ENCODE measurements around the gene GPR108. TPM values are rescaled to one million over a fixed set of nuclear protein-coding genes. Genes with fewer than 3 reads are reported as not detected.
"Not testable (repeated sequence)": the region's sequence is repeated elsewhere in the genome, so short reads cannot be mapped to it uniquely, and the experiment has no call there.

The GPR108 gene
- total RNA-seq = 87.0 TPM
- long read RNA-seq, transcript GPR108-201 (18 exons, 2,057 nt) = major isoform, 108 of 162 reads
- long read RNA-seq, partial matches to known transcripts = 22 of 162 reads
- long read RNA-seq, other reads (novel, unspliced or antisense) = 28 of 162 reads

DNA sequence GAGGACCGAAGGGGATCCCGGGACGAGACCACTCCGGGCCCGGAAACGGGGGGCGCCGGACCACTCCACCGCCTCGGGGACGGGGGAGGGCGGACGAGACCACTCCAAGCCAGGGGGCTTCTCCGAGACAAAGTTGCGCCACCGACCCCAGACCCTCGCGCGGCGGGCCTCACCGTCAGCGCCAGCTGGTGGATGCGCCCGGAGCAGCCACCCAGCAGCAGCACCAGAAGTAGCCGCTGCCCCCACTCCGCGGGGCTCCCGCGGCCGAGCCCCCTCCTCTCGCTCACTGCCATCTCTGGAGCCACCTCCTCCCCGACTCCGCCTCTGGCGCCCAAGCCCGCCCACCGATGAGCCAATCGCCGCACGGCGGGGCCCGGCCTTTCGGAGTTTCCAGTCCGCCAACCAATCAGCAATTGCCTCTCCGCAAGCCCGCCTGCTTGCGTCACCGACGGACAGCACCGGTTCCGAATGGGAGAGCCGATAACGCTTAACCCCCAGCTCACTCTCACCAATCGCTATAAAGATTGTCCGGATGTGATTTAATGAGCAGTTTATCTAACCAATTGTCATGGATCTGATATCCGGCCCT, at the start of gene GPR108:
GPR108 (minus strand) TSS at position 297 of the 589 bp plus-strand sequence; CDS start at position 293, 4 bp downstream.
- Histone ChIP-seq H3K4me1 (peaks cover 51% of the 10 kb centered on the region), H3K27me3 (ENCODE audit: low read depth) (no peaks in the 10 kb centered on the region), H3K36me3 (peaks cover 20% of the 10 kb centered on the region), H3K9me3 (no peaks in the 10 kb centered on the region), H3K27ac (peak within 1 kb of the TSS; percentile 94), H3K4me3 (peak within 1 kb of the TSS; percentile 93)
- TF ChIP-seq, protein P1, sequence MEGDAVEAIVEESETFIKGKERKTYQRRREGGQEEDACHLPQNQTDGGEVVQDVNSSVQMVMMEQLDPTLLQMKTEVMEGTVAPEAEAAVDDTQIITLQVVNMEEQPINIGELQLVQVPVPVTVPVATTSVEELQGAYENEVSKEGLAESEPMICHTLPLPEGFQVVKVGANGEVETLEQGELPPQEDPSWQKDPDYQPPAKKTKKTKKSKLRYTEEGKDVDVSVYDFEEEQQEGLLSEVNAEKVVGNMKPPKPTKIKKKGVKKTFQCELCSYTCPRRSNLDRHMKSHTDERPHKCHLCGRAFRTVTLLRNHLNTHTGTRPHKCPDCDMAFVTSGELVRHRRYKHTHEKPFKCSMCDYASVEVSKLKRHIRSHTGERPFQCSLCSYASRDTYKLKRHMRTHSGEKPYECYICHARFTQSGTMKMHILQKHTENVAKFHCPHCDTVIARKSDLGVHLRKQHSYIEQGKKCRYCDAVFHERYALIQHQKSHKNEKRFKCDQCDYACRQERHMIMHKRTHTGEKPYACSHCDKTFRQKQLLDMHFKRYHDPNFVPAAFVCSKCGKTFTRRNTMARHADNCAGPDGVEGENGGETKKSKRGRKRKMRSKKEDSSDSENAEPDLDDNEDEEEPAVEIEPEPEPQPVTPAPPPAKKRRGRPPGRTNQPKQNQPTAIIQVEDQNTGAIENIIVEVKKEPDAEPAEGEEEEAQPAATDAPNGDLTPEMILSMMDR (IDR thresholded peaks at IDR 0.05) = no peak
- peak; percentile 100 for DNase-seq
- intact Hi-C loops (cut with DNase I) = no loop called here
- peak; percentile 84 to 89 for ATAC-seq

DNA sequence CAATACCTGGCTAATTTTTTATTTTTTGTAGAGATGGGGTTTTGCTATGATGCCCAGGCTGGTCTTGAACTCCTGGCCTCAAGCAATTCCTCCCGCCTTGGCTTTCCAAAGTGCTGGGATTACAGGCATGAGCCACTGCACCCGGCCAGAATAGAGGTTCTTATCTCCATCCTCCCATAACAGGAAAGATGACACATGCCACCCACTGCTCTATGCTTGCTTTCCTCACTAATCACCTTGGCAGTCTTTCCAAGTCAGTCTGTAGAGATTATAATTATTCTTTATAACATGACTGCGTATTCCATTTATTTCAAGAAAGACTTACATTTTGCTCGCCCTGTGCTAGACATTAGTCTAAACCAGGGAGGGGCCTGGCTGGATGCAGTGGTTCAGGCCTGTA, 41.8 kb upstream of the GPR108 start:
- ATAC-seq = no peak
- Histone ChIP-seq H3K27ac (no peak overlapping the region), H3K9me3 (no peaks in the 10 kb centered on the region), H3K4me1 (peaks cover 22% of the 10 kb centered on the region), H3K36me3 (no peaks in the 10 kb centered on the region), H3K4me3 (no peak overlapping the region), H3K27me3 (ENCODE audit: low read depth) (no peaks in the 10 kb centered on the region)
- TF ChIP-seq, protein P1 (IDR thresholded peaks at IDR 0.05) = no peak
- intact Hi-C loops (cut with DNase I) = no loop called here
- DNase-seq = no peak

GRCh38 chr19:6778386-6778785, 41.0 kb upstream of the GPR108 start:
- H3K36me3 ChIP-seq = no peaks in the 10 kb centered on the region
- peaks cover 22% of the 10 kb centered on the region for H3K4me1 ChIP-seq
- no peak overlapping the region for H3K27ac ChIP-seq
- H3K27me3 ChIP-seq (ENCODE audit: low read depth) = no peaks in the 10 kb centered on the region
- intact Hi-C loops (cut with DNase I) = no loop called here
- TF ChIP-seq, protein P1 (IDR thresholded peaks at IDR 0.05) = no peak
- no peaks in the 10 kb centered on the region for H3K9me3 ChIP-seq
- H3K4me3 ChIP-seq = no peak overlapping the region
- no peak for DNase-seq
- ATAC-seq = no peak

DNA sequence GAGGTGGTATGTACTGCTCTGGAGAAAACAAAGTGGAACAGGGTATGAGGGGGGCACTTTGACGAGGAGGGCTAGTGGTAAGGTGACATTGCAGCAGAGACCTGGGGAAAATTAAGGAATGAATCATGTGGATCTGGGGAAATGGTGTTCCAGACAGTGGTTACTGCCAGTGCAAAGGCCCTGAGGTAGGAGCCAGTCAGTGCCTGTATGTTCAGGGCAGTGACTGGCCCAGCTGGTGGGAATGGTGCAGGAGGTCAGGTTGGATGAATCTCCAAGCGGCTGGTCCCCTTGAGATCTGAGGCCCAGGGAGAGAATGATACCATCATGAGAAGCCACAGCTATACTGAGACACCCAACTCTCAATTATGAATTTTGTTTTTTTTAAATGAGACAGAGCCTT, 40.1 kb upstream of the GPR108 start:
- no peak for DNase-seq
- no peak for ATAC-seq
- intact Hi-C loops (cut with DNase I) = no loop called here
- Histone ChIP-seq H3K27me3 (ENCODE audit: low read depth) (no peaks in the 10 kb centered on the region), H3K27ac (no peak overlapping the region), H3K4me1 (peaks cover 22% of the 10 kb centered on the region), H3K9me3 (no peaks in the 10 kb centered on the region), H3K36me3 (no peaks in the 10 kb centered on the region), H3K4me3 (no peak overlapping the region)
- TF ChIP-seq, protein P1 (IDR thresholded peaks at IDR 0.05) = no peak

GRCh38 chr19:6776999-6777398, 39.6 kb upstream of the GPR108 start:
- no peak for ATAC-seq
- H3K4me1 ChIP-seq = peaks cover 20% of the 10 kb centered on the region
- intact Hi-C loops (cut with DNase I) = no loop called here

DNA sequence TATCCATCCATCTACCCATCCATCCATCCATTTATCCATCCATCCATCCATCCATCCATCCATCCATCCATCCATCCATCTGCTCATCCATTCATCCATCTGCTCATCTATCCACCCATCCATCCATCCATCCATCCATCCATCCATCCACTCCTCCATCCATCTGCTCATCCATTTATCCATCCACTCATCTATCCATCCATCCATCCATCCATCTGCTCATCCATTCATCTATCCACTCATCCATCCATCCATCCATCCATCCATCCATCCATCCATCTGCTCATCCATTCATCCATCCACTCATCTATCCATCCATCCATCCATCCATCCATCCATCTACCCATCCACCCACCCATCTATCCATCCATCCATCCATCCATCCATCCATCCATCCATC, 38.7 kb upstream of the GPR108 start:
- DNase-seq; H3K4me3 ChIP-seq; H3K27ac ChIP-seq; intact Hi-C loops (cut with DNase I); H3K9me3 ChIP-seq; H3K36me3 ChIP-seq; ATAC-seq; H3K27me3 ChIP-seq (ENCODE audit: low read depth): not testable (repeated sequence)
- peaks cover 11% of the 10 kb centered on the region for H3K4me1 ChIP-seq

More at GRCh38 chr19:6776999-6777398, 39.6 kb upstream of the GPR108 start:
- no peaks in the 10 kb centered on the region for H3K36me3 ChIP-seq
- H3K9me3 ChIP-seq = no peaks in the 10 kb centered on the region
- no peaks in the 10 kb centered on the region for H3K27me3 ChIP-seq (ENCODE audit: low read depth)
- TF ChIP-seq, protein P1 (IDR thresholded peaks at IDR 0.05) = no peak
- no peak for DNase-seq
- H3K4me3 ChIP-seq = no peak overlapping the region
- H3K27ac ChIP-seq = no peak overlapping the region

All from lower lobe of right lung (tissue), 2 donors.